ENCODE measurements around the gene CPNE4. TPM values are rescaled to one million over a fixed set of nuclear protein-coding genes. Genes with fewer than 3 reads are reported as not detected.
"Not testable (repeated sequence)": the region's sequence is repeated elsewhere in the genome, so short reads cannot be mapped to it uniquely, and the experiment has no call there.

CPNE4 gene
- total RNA-seq, 1 experiment from 2014 or later, result 5.7 TPM

DNA sequence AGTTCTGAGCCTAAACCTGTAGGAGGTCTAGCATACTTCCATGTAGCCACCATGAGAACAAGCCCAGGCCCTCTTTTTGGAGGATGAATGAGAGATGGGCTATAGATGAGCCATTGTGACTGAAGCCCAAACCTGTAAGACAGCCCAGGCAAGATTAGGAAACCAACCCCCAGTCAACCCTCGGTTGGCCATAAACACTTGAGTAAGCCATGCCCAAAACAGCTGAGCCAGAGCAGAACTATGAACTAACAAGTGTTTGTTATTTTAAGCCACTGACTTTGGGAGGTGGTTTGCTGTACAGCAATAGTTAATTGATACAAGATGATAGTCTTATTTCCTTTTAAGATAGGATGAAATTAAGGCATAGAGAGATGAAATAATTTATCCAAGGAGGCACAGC, 12.4 kb upstream of the CPNE4 start:
- DNase-seq (ENCODE audit: low spot score), result no peak
- ChIA-PET POLR2A (ENCODE audit: low non-redundant PET) (no interaction called here), CTCF (interaction anchor here (1.3 kb wide), 1 partner anchor 9 kb away, joined by 4 read pairs; no protein-coding TSS in a partner anchor)
- no peaks in the 10 kb centered on the region for H3K36me3 ChIP-seq (ENCODE audit: insufficient read depth, low read length, poor library complexity, severe bottlenecking)
- BruUV-seq (replicated peaks), result no TSS peak
- H3K4me3 ChIP-seq (ENCODE audit: low read depth, low read length, poor library complexity, severe bottlenecking), result no peak overlapping the region
- H3K4me1 ChIP-seq (ENCODE audit: insufficient read depth, low read length, poor library complexity, severe bottlenecking), result no peaks in the 10 kb centered on the region
- no peaks in the 10 kb centered on the region for H3K27me3 ChIP-seq (replicated peaks; ENCODE audit: insufficient read depth, low read depth, low read length, poor library complexity)
- intact Hi-C loops (cut with micrococcal nuclease; ENCODE audit: unreplicated experiment), result no loop called here
- TF ChIP-seq, protein P1, sequence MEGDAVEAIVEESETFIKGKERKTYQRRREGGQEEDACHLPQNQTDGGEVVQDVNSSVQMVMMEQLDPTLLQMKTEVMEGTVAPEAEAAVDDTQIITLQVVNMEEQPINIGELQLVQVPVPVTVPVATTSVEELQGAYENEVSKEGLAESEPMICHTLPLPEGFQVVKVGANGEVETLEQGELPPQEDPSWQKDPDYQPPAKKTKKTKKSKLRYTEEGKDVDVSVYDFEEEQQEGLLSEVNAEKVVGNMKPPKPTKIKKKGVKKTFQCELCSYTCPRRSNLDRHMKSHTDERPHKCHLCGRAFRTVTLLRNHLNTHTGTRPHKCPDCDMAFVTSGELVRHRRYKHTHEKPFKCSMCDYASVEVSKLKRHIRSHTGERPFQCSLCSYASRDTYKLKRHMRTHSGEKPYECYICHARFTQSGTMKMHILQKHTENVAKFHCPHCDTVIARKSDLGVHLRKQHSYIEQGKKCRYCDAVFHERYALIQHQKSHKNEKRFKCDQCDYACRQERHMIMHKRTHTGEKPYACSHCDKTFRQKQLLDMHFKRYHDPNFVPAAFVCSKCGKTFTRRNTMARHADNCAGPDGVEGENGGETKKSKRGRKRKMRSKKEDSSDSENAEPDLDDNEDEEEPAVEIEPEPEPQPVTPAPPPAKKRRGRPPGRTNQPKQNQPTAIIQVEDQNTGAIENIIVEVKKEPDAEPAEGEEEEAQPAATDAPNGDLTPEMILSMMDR (conservative IDR thresholded peaks at IDR 0.05; ENCODE audit: low read depth, low read length), result no peak
- TF ChIP-seq EZH2 (IDR thresholded peaks at IDR 0.05; ENCODE audit: borderline replicate concordance, low read depth, low read length, poor library complexity, severe bottlenecking), result no peak
- no peaks in the 10 kb centered on the region for H3K9me3 ChIP-seq (ENCODE audit: low read depth, low read length, poor library complexity, severe bottlenecking)
- H3K27ac ChIP-seq (ENCODE audit: low read depth, low read length, poor library complexity, severe bottlenecking), result no peak overlapping the region

DNA sequence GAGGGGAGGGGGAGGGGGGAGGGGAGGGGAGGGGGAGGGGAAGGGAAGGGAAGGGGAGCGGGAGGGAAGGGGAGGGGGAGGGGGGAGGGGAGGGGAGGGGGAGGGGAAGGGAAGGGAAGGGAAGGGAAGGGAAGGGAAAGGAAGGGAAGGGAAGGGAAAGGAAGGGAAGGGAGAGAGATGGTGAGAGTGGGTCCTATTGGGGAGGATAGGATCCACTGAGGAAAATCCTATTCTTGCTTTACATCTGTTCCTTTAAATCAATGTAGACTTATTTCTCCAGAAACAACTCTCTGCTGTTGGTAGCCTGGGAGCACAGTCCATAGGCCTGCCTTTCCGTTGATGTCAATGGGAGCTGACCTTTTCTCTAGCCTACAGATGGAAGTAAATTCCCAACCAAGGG, 10.1 kb upstream of the CPNE4 start:
- H3K36me3 ChIP-seq (ENCODE audit: insufficient read depth, low read length, poor library complexity, severe bottlenecking); DNase-seq (ENCODE audit: low spot score); CTCF ChIA-PET; BruUV-seq (replicated peaks); H3K9me3 ChIP-seq (ENCODE audit: low read depth, low read length, poor library complexity, severe bottlenecking); H3K27ac ChIP-seq (ENCODE audit: low read depth, low read length, poor library complexity, severe bottlenecking); H3K4me1 ChIP-seq (ENCODE audit: insufficient read depth, low read length, poor library complexity, severe bottlenecking); H3K27me3 ChIP-seq (replicated peaks; ENCODE audit: insufficient read depth, low read depth, low read length, poor library complexity); POLR2A ChIA-PET (ENCODE audit: low non-redundant PET); H3K4me3 ChIP-seq (ENCODE audit: low read depth, low read length, poor library complexity, severe bottlenecking); intact Hi-C loops (cut with micrococcal nuclease; ENCODE audit: unreplicated experiment): not testable (repeated sequence)

DNA sequence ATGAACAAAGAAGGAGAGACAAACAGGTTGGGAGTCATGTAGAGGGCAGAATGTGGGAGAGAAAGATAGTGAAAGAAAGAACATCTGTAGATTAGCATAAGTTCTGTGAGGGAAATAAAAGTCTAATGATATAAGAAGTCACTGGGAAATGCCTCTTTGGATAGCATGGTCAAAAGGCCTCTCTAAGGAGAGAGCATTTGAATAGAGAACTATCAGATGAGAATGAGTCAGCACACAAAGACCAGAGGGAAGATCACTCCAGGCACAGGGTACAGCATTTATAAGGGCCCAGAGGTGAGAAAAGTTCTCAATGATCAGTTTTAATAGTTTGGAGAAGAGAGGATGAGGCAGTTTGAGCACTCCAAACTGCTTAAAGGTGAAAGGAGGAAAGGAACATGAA, 7.9 kb upstream of the CPNE4 start:
- no peak for DNase-seq (ENCODE audit: low spot score)
- ChIA-PET POLR2A (ENCODE audit: low non-redundant PET) (no interaction called here), CTCF (no interaction called here)
- no peaks in the 10 kb centered on the region for H3K36me3 ChIP-seq (ENCODE audit: insufficient read depth, low read length, poor library complexity, severe bottlenecking)
- H3K9me3 ChIP-seq (ENCODE audit: low read depth, low read length, poor library complexity, severe bottlenecking), result no peaks in the 10 kb centered on the region
- no peak overlapping the region for H3K27ac ChIP-seq (ENCODE audit: low read depth, low read length, poor library complexity, severe bottlenecking)
- TF ChIP-seq, protein P1 (conservative IDR thresholded peaks at IDR 0.05; ENCODE audit: low read depth, low read length), result no peak
- no peak for TF ChIP-seq EZH2 (IDR thresholded peaks at IDR 0.05; ENCODE audit: borderline replicate concordance, low read depth, low read length, poor library complexity, severe bottlenecking)
- H3K4me1 ChIP-seq (ENCODE audit: insufficient read depth, low read length, poor library complexity, severe bottlenecking), result no peaks in the 10 kb centered on the region
- no peaks in the 10 kb centered on the region for H3K27me3 ChIP-seq (replicated peaks; ENCODE audit: insufficient read depth, low read depth, low read length, poor library complexity)
- H3K4me3 ChIP-seq (ENCODE audit: low read depth, low read length, poor library complexity, severe bottlenecking), result no peak overlapping the region
- intact Hi-C loops (cut with micrococcal nuclease; ENCODE audit: unreplicated experiment), result no loop called here
- BruUV-seq (replicated peaks), result no TSS peak

DNA sequence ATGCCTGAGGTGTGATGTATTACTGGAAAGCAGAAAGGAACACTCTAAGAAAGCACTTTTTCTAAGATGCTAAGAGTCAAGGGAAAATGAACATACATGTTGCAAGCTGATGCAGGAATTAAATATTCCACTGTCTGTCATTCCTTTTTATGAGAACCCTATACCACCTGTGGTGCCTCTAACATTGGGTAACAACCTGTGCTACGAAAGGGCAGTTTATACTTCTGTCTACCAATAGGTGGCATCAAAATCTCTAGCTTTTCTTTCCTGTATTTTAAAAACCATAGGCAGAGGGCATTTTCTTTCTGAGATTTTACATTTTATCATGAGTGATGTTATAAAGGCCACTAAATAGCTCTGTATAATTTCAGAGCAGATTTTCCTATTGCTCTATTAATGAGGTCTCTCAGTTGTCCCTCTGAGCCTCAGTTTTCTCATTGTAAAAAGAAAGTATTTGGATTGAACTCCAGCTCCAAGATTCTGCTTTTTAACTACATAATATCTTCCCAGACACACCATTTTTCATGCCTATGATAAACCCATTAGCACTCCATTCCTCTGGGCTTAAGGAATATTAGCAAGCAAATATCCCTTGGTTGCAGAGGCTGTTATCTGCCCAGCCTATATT, 3.5 kb upstream of the CPNE4 start:
- intact Hi-C loops (cut with micrococcal nuclease; ENCODE audit: unreplicated experiment), result loop anchor here (1.0 to 5.0 kb wide), 3 partner anchors 142 to 359 kb away; no protein-coding TSS in a partner anchor
- Histone ChIP-seq H3K36me3 (ENCODE audit: insufficient read depth, low read length, poor library complexity, severe bottlenecking) (no peaks in the 10 kb centered on the region), H3K9me3 (ENCODE audit: low read depth, low read length, poor library complexity, severe bottlenecking) (no peaks in the 10 kb centered on the region), H3K4me1 (ENCODE audit: insufficient read depth, low read length, poor library complexity, severe bottlenecking) (peaks cover 5% of the 10 kb centered on the region), H3K27me3 (replicated peaks; ENCODE audit: insufficient read depth, low read depth, low read length, poor library complexity) (peaks cover 4% of the 10 kb centered on the region), H3K4me3 (ENCODE audit: low read depth, low read length, poor library complexity, severe bottlenecking) (no peak overlapping the region), H3K27ac (ENCODE audit: low read depth, low read length, poor library complexity, severe bottlenecking) (no peak overlapping the region)
- no peak for TF ChIP-seq EZH2 (IDR thresholded peaks at IDR 0.05; ENCODE audit: borderline replicate concordance, low read depth, low read length, poor library complexity, severe bottlenecking)
- TF ChIP-seq, protein P1 (conservative IDR thresholded peaks at IDR 0.05; ENCODE audit: low read depth, low read length), result peak; percentile 80
- no TSS peak for BruUV-seq (replicated peaks)
- POLR2A ChIA-PET (ENCODE audit: low non-redundant PET), result interaction anchor here (0.5 kb wide), 1 partner anchor 171 kb away, joined by 3 read pairs; no protein-coding TSS in a partner anchor
- CTCF ChIA-PET, result interaction anchor here (1.0 to 2.0 kb wide), 6 partner anchors 9 to 174 kb away, joined by 3 to 13 read pairs (median 4); no protein-coding TSS in a partner anchor
- DNase-seq (ENCODE audit: low spot score), result peak; percentile 71

Measured in A673 (cell line).